Neural cell (in vitro differentiated cells): ENCODE measurements around the gene ADAMTS17.

ENCODE experiments used
- CTCF ChIP-seq: fragments of 450-650 bp; IDR thresholded peaks from 2 replicates; pipeline ENCODE4 v1.5.1; 2014; ENCODE audit warnings: antibody characterized with exemption, mild to moderate bottlenecking, moderate library complexity; ENCODE audit not compliant: poor library complexity, severe bottlenecking
- EZH2 ChIP-seq: fragments of 200-600, 300-800 bp; shearing (Covaris generic), sonication (generic); IDR thresholded peaks from 2 replicates; pipeline ENCODE4 v1.6.1; 2014; ENCODE audit warnings: antibody characterized with exemption, low read length, borderline replicate concordance, mild to moderate bottlenecking; ENCODE audit not compliant: insufficient read depth, poor library complexity, severe bottlenecking
- POLR2AphosphoS5 ChIP-seq: IDR thresholded peaks from 2 replicates; pipeline ENCODE4 v1.6.1; 2012
- RAD21 ChIP-seq: fragments of 450-650 bp; conservative IDR thresholded peaks from 2 replicates; pipeline ENCODE4 v1.6.1; 2014; ENCODE audit warnings: antibody characterized with exemption, mild to moderate bottlenecking, moderate library complexity
- SMC3 ChIP-seq: fragments of 450-650 bp; conservative IDR thresholded peaks from 2 replicates; pipeline ENCODE4 v1.6.1; 2014; ENCODE audit warnings: antibody characterized with exemption, mild to moderate bottlenecking, moderate library complexity; ENCODE audit not compliant: poor library complexity
- TAF1 ChIP-seq: IDR thresholded peaks from 2 replicates; pipeline ENCODE4 v1.6.1; 2012; ENCODE audit warnings: low read depth
- TF ChIP-seq, protein P1 (sequence below): IDR thresholded peaks from 2 replicates; pipeline ENCODE4 v1.6.1; 2012; ENCODE audit warnings: borderline replicate concordance

DNA sequence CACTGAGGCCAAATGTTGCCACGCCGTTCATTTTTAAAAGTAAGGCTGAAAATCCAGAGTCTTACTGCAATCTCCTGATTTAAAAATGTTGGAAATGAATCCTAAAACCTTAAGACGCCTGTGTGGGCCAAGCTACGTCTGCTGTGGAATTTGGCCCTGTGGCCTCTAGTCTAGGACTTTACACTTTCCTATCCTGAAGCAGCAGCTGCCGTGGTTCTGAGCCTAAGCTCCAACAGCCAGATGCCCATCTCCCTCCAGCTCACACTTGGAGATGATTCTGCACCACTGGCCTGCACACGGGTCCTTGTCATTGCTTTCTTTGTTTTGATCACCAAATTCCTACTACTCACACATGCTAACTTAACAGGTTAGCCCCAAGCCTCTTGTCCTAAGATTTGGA is 322.2 kb downstream of the ADAMTS17 start:
- TF ChIP-seq EZH2, result no peak
- no peak for TF ChIP-seq CTCF
- TF ChIP-seq RAD21, result no peak
- no peak for TF ChIP-seq POLR2AphosphoS5
- TF ChIP-seq TAF1, result no peak
- no peak for TF ChIP-seq SMC3
- TF ChIP-seq, protein P1, sequence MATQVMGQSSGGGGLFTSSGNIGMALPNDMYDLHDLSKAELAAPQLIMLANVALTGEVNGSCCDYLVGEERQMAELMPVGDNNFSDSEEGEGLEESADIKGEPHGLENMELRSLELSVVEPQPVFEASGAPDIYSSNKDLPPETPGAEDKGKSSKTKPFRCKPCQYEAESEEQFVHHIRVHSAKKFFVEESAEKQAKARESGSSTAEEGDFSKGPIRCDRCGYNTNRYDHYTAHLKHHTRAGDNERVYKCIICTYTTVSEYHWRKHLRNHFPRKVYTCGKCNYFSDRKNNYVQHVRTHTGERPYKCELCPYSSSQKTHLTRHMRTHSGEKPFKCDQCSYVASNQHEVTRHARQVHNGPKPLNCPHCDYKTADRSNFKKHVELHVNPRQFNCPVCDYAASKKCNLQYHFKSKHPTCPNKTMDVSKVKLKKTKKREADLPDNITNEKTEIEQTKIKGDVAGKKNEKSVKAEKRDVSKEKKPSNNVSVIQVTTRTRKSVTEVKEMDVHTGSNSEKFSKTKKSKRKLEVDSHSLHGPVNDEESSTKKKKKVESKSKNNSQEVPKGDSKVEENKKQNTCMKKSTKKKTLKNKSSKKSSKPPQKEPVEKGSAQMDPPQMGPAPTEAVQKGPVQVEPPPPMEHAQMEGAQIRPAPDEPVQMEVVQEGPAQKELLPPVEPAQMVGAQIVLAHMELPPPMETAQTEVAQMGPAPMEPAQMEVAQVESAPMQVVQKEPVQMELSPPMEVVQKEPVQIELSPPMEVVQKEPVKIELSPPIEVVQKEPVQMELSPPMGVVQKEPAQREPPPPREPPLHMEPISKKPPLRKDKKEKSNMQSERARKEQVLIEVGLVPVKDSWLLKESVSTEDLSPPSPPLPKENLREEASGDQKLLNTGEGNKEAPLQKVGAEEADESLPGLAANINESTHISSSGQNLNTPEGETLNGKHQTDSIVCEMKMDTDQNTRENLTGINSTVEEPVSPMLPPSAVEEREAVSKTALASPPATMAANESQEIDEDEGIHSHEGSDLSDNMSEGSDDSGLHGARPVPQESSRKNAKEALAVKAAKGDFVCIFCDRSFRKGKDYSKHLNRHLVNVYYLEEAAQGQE, result no peak
